GM06990 (cell line): ENCODE measurements around the gene ACOT12.
"Not testable (repeated sequence)": the region's sequence is repeated elsewhere in the genome, so short reads cannot be mapped to it uniquely, and the experiment has no call there.

Source experiments
- DNase-seq: peaks from one replicate; pipeline ENCODE4 v3.0.0-alpha.2; 2011; ENCODE audit not compliant: insufficient read length; ENCODE audit errors: extremely low read depth
- H3K27me3 ChIP-seq: replicated peaks from 2 replicates; pipeline ENCODE4 v1.6.0; 2011; ENCODE audit warnings: low read length; ENCODE audit not compliant: control insufficient read depth, insufficient read depth
- H3K36me3 ChIP-seq: 2 replicates; pipeline ENCODE4 v1.5.1; 2011; ENCODE audit warnings: low read length; ENCODE audit not compliant: control insufficient read depth, insufficient read depth
- H3K4me3 ChIP-seq: replicated peaks from 2 replicates; pipeline ENCODE4 v1.5.1; 2011; ENCODE audit warnings: low read depth, mild to moderate bottlenecking, control low read depth, low read length
- TF ChIP-seq, protein P1 (sequence below): IDR thresholded peaks from 2 replicates; pipeline ENCODE4 v1.5.1; 2011; ENCODE audit warnings: low read length, control low read depth, mild to moderate bottlenecking, inconsistent platforms; ENCODE audit not compliant: insufficient read depth, poor library complexity, severe bottlenecking

ACOT12 gene

DNA sequence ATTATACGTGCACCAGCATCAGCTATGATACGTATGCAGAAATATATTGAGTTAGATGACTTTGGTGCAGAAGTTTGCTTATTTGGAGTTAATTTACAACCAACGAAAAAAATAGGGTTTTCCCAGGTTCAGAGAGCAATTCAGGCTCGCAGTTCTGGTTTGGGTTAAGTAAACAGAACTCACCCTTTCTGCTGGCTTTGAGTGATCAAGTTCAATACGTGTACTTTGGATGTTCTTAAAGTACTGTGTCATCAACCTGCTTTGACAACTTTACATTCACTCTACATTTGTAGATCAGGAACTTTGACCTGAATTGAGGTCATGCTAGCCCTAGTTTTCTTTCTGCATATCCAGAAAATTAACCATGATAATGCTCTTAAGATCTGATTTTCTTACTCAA lies 40.7 kb downstream of the ACOT12 start:
- Histone ChIP-seq H3K27me3 (no peaks in the 10 kb centered on the region; the same call in none of the 2 replicates), H3K4me3 (no peak overlapping the region), H3K36me3 (no peaks in the 10 kb centered on the region)
- DNase-seq = no peak
- TF ChIP-seq, protein P1, sequence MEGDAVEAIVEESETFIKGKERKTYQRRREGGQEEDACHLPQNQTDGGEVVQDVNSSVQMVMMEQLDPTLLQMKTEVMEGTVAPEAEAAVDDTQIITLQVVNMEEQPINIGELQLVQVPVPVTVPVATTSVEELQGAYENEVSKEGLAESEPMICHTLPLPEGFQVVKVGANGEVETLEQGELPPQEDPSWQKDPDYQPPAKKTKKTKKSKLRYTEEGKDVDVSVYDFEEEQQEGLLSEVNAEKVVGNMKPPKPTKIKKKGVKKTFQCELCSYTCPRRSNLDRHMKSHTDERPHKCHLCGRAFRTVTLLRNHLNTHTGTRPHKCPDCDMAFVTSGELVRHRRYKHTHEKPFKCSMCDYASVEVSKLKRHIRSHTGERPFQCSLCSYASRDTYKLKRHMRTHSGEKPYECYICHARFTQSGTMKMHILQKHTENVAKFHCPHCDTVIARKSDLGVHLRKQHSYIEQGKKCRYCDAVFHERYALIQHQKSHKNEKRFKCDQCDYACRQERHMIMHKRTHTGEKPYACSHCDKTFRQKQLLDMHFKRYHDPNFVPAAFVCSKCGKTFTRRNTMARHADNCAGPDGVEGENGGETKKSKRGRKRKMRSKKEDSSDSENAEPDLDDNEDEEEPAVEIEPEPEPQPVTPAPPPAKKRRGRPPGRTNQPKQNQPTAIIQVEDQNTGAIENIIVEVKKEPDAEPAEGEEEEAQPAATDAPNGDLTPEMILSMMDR = no peak

DNA sequence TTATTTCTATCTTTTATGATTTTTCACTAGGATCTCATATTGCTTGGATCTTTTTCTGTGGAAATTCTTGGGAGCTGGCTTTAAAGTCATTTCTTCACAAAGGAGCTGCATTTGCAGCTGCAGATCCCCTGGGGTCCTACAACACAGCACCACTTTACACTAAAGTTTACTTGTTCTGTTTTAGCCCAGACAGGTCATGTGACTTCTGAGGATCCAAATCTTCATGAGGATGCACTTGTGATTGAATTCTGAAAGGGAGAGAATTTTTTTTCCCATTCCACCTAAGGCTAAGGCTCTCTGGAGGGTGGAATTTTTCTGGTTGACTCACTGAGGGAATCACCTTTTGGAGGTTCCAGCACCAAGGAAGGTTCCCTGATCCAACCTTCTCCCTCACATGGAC lies 43.4 kb downstream of the ACOT12 start:
- DNase-seq = no peak
- H3K36me3 ChIP-seq = no peaks in the 10 kb centered on the region
- TF ChIP-seq, protein P1 = no peak
- H3K4me3 ChIP-seq = no peak overlapping the region
- H3K27me3 ChIP-seq = no peaks in the 10 kb centered on the region

DNA sequence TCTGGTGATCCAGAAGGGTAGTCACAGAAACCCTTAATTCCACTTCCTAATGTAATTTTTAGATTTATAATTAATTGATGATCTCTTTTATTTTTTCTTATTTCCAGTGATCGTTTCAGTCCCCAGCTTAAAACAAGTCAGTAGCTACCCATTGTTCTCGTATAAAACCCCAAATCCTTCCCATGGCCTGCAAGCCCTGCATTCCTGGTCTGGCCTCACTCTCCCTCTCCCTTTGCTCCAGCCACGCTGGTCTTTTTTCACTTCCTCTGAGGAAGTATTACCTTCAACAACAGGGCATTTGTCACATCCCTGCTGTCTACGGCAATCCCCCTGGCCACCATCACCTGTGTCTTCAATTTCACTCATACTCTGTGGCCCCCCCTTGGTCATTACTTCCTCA lies 44.8 kb downstream of the ACOT12 start:
- H3K27me3 ChIP-seq = no peaks in the 10 kb centered on the region
- no peaks in the 10 kb centered on the region for H3K36me3 ChIP-seq
- TF ChIP-seq, protein P1 = no peak
- DNase-seq = no peak
- H3K4me3 ChIP-seq = no peak overlapping the region

DNA sequence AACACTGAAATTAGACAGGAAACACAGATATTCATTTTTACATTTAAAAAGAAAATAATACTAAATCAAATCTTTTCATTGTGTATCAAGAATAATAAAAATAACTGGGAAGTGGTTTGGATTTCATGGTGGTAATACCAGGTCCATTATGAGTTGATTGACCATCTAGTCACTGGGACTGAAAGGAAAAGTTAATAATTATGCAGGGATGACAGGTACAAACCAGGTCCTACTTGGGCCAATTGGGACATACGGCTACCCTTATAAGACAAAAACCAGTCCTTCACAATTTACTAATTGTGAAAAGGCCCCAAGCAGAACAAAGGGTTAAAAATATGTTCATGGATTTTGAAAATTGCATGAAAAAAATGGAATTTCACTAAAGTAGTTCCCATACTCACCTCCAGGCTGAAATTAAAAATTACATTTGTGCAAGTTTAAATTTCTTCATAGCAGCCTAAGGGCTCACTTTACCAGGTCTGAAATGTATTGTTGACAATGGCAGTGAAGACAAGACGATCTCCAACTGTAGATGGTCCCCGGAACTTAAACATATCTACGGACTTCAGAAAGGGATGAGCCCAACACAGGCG lies 48.4 kb downstream of the ACOT12 start:
- no peaks in the 10 kb centered on the region for H3K27me3 ChIP-seq
- DNase-seq = no peak
- no peaks in the 10 kb centered on the region for H3K36me3 ChIP-seq
- H3K4me3 ChIP-seq = no peak overlapping the region
- TF ChIP-seq, protein P1 = no peak

DNA sequence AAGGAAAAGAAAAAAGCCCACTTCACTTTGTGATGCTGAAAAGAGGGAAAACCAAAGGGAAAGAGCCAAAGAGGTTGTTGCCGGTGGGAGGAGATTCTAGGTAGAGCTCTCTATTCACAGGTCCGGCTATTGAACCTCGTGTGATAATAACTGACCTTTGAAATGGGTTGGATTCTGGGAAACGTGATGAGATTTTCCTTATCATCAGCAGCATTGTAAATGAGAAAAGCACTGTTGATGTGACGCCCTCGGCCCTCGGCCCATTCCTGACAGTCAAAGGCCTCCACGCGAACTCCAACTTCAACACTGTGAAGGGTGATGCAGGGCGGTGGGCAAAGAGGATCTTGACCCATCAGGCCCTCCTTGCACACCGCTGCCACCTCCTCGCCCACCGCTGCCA lies 49.2 kb downstream of the ACOT12 start:
- Histone ChIP-seq H3K27me3 (no peaks in the 10 kb centered on the region), H3K4me3 (no peak overlapping the region), H3K36me3 (no peaks in the 10 kb centered on the region)
- TF ChIP-seq, protein P1 = no peak
- DNase-seq = no peak

DNA sequence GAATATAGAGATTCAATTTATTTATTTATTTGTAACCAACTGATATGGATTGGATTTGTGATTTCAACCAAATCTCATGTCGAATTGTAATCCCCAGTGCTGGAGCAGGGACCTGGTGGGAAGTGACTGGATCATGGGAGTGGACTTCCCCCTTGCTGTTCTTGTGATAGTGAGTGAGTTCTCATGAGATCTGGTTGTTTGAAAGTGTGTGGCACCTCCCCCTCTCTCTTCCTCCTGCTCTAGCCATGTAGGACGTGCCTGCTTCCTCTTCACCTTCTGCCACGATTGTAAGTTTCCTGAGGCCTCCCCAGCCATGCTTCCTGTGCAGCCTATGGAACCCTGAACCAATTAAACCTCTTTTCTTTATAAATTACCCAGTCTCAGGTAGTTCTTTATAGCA lies 55.7 kb downstream of the ACOT12 start:
- not testable (repeated sequence) for DNase-seq, H3K27me3 ChIP-seq, H3K36me3 ChIP-seq, H3K4me3 ChIP-seq
